Stimulated activated CD4-positive, alpha-beta T cell treated with anti-CD3 and anti-CD28 coated beads, TNF-alpha, amount 100 ng/mL, for 1 hour (primary cell): ENCODE results near the gene SFTPB.
"Not testable (repeated sequence)": the region's sequence is repeated elsewhere in the genome, so short reads cannot be mapped to it uniquely, and the experiment has no call there.

Source experiments
- DNase-seq, 3 donors: peaks; one replicate each; pipeline ENCODE4 v3.0.0-alpha.2; 2020; ENCODE audit warnings: low read depth in 3 of 3, low spot score in 1 of 3

Gene SFTPB

GRCh38 chr2:85657399-85657798 lies 10.6 kb downstream of the SFTPB start:
- DNase-seq, result not testable (repeated sequence)

- no peak for DNase-seq
Observed at GRCh38 chr2:85656468-85656867, 11.5 kb downstream of the SFTPB start.

- DNase-seq, result no peak
Observed at GRCh38 chr2:85655961-85656417, 12.0 kb downstream of the SFTPB start.

- DNase-seq, result no peak
Observed at GRCh38 chr2:85653996-85654395, 14.0 kb downstream of the SFTPB start.

GRCh38 chr2:85652056-85652455 lies 15.9 kb downstream of the SFTPB start:
- DNase-seq, result no peak

- DNase-seq, result no peak
Observed at GRCh38 chr2:85651097-85651496, 16.9 kb downstream of the SFTPB start.

- DNase-seq, result no peak
Observed at GRCh38 chr2:85650456-85650855, 17.5 kb downstream of the SFTPB start.

GRCh38 chr2:85649201-85650190 lies 18.5 kb downstream of the SFTPB start:
- no peak for DNase-seq

GRCh38 chr2:85648619-85649018 lies 19.4 kb downstream of the SFTPB start:
- DNase-seq, result no peak

GRCh38 chr2:85647823-85648526 lies 20.0 kb downstream of the SFTPB start:
- no peak for DNase-seq

GRCh38 chr2:85646166-85646565 lies 21.8 kb downstream of the SFTPB start:
- no peak for DNase-seq

- no peak for DNase-seq
Observed at GRCh38 chr2:85644909-85645308, 23.1 kb downstream of the SFTPB start.

GRCh38 chr2:85642725-85643124 lies 25.3 kb downstream of the SFTPB start:
- DNase-seq, result no peak

- DNase-seq, result no peak
Observed at GRCh38 chr2:85635636-85636035, 32.4 kb downstream of the SFTPB start.

GRCh38 chr2:85635011-85635410 lies 33.0 kb downstream of the SFTPB start:
- no peak for DNase-seq

- DNase-seq, result no peak
Observed at GRCh38 chr2:85631316-85631715, 36.7 kb downstream of the SFTPB start.

- no peak for DNase-seq
Observed at GRCh38 chr2:85628658-85629057, 39.3 kb downstream of the SFTPB start.

GRCh38 chr2:85623991-85624390 lies 44.0 kb downstream of the SFTPB start:
- DNase-seq, result no peak

- DNase-seq, result no peak
Observed at GRCh38 chr2:85621338-85621737, 46.7 kb downstream of the SFTPB start.

- DNase-seq, result no peak
Observed at GRCh38 chr2:85619617-85620016, 48.4 kb downstream of the SFTPB start.

GRCh38 chr2:85617723-85618122 lies 50.3 kb downstream of the SFTPB start:
- not testable (repeated sequence) for DNase-seq

- no peak for DNase-seq
Observed at GRCh38 chr2:85615413-85615728, 52.6 kb downstream of the SFTPB start.
